Omental fat pad (tissue), 4 donors: Measurements from ENCODE around the gene STRN3. TPM values are rescaled to one million over a fixed set of nuclear protein-coding genes. Genes with fewer than 3 reads are reported as not detected.

Experiments
- ATAC-seq: fragments of 150-250 bp; one replicate; pipeline ENCODE4 v1.9.1; 2016; ENCODE audit warnings: mild to moderate bottlenecking, moderate library complexity; ENCODE audit not compliant: low FRiP score
- DNase-seq: peaks from one replicate; pipeline ENCODE4 v3.0.0-alpha.2; 2019; ENCODE audit warnings: low spot score
- total RNA-seq, 4 donors: library from RNA; depleted of rRNA; stranded (reverse); fragments of >200 nt; gene quantifications; one replicate each; pipeline ENCODE4 v1.1.0, GENCODE V29; 2016
- TF ChIP-seq, protein P1 (sequence below), 3 donors: fragments of 450-650 bp; IDR thresholded peaks; one replicate each; pipeline ENCODE4 v1.5.1; 2016 to 2017; ENCODE audit warnings: antibody characterized with exemption in 3 of 3, mild to moderate bottlenecking in 3 of 3, moderate library complexity in 2 of 3

Gene STRN3
- total RNA-seq, 4 donors from 2014 or later = 35.6 to 56.7 (median 43.8) TPM

DNA sequence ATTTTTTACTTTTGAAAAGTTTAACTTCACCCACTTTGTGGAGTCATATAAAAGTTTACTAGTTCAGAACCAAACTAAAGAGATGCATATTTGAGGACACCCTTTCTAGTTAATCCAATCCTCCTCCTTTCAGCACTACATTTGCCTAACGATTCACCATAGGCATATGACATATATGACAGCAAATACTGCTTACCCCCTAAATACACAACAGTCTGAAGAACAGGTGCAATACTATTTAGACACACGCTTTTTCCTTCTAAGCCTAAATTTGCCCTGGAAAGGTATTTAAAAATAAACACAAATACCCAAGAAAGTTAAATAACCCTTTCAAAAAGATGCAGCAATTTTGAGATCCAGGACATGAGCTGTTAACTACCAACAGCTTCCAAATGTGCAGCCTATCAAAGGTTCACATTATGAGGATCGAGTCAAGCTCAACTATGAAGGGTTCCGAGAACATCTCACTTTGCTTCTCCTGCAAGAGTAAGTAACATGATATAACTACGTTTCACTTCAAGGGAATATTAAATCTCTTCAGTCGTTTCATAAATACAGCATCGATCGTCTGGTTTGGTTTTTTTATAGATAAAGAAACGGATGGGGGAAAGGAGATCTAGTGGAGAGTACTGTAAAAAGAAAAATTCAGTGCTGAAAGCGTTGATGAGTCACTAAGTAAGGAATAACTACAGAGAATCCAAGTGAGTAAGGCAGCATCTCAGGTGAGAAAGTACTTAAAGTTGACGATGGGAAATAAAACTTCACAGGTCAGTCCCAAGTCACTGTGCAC, 1.4 kb downstream of the STRN3 start:
- TF ChIP-seq, protein P1, sequence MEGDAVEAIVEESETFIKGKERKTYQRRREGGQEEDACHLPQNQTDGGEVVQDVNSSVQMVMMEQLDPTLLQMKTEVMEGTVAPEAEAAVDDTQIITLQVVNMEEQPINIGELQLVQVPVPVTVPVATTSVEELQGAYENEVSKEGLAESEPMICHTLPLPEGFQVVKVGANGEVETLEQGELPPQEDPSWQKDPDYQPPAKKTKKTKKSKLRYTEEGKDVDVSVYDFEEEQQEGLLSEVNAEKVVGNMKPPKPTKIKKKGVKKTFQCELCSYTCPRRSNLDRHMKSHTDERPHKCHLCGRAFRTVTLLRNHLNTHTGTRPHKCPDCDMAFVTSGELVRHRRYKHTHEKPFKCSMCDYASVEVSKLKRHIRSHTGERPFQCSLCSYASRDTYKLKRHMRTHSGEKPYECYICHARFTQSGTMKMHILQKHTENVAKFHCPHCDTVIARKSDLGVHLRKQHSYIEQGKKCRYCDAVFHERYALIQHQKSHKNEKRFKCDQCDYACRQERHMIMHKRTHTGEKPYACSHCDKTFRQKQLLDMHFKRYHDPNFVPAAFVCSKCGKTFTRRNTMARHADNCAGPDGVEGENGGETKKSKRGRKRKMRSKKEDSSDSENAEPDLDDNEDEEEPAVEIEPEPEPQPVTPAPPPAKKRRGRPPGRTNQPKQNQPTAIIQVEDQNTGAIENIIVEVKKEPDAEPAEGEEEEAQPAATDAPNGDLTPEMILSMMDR (IDR thresholded peaks at IDR 0.05) = no peak
- ATAC-seq (peak; percentile 13), DNase-seq (no peak)

DNA sequence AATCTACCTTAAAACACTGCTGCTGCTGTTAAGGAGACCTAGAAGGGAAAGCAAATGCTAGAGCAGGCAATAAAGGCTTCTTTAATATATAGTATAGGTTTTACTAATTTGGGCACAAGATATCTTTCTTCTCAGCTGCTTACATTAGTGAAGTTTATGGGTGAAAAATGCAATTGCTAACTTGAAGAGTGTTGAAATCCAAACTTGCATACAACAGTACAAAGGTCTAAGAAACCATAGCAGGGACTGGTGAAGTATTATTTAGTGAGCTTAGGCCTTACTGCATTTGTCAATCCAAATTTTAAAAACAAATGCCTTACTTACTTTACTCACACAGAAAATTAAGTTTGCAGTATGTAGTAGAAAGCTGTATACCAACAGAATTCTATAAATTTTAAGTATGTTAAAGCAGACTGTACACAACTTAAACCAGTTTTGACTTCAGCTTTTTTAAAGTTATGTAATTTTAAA, 2.1 kb downstream of the STRN3 start:
- ATAC-seq = no peak
- DNase-seq = no peak
- TF ChIP-seq, protein P1 (IDR thresholded peaks at IDR 0.05) = no peak

DNA sequence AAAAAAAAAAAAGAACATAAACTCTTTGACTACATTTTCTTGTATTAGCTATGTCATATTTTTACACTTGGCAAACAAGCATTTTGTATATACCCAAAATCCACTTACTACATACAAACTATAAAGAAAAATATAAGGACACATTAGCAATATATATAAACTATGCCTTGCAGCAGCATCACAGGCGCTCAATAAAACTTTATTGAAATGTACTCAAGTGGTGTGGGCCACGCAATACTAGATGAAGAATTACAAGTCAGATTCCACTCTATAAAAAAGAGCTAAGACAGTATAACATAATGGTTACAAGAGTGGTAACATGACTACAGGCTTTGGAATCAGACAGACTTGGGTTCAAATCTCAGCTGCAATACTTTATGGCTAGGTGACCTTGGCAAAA, 3.8 kb downstream of the STRN3 start:
- DNase-seq = no peak
- TF ChIP-seq, protein P1 (IDR thresholded peaks at IDR 0.05) = no peak
- ATAC-seq = no peak

DNA sequence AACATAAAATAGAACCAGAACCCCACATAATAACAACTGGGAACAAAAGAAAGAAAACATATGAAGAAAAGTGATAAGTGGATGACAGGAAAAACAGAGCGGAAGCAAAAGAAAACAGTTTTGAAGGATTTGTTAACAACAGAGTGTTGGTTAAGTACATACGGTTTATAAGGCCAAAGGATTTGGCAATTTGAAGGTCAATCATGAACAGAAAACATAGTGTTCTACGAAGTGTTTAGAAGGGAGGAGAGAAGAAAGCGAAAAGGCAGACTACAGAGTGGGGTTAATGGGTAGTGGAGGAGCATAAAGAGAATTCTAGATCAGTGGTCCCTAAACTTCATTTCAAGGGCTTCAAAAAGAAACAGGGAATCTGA, 4.6 kb downstream of the STRN3 start:
- ATAC-seq (no peak), DNase-seq (no peak)
- TF ChIP-seq, protein P1 (IDR thresholded peaks at IDR 0.05) = no peak

DNA sequence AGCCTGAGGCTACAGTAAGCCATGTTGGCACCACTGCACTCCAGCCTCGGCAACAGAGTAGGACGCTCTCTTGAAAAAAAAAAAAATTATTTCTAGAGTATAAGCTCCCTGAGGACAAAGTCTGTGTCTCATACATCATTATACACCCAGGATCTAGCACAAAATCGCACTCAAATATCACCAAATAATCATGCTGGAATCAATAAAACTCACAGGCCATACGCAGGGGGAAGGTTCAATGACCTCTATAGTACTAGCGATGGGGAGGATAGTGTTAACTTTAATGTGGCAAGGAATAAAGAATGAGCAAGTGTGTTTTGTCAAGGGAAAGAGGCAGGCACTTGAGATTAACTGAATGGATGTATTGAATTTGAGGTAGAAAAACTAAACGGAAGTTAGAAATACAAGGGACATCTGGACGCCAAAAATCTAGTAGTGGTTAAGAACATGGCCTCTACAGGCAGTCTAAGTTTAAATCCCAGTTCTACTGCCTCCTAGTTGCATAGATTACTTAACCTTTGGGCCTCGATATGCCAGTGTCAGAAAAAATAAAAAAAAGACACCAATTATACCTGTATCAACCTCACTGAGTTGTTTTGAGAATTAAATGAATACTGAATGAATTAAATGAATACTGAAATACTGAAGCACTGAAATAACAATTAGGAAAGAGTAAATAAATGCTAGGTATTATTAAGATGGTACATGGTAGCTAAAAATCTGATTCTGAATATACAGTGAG, 5.2 kb downstream of the STRN3 start:
- DNase-seq (no peak), ATAC-seq (no peak)
- TF ChIP-seq, protein P1 (IDR thresholded peaks at IDR 0.05) = no peak

DNA sequence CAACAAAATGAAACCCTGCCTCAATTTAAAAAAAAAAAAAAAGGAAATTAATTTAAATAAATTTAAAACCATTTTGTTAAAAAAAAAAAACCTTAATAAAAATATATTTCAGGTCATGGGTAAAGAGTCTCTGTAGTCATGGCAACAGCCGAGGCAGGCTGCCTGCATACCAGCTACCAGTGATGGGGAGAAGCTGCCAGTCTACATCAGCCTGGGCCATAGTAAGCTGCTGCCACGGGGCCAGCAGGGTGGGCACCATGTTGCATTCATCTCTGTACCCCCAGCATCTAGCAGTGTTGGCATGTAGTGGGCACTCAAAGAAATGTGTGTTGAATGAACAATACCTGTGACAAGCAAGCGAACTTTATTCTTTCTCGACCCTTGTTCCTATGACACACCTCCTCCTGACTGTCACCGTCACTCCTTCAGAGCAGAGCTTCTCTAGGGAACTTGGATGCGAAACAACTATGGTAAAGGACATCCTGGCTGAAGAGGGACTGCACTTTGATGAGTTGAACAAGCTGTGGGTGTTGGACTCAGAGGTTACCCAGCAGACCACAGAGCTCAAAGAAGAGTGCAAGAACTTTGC, 8.0 kb downstream of the STRN3 start:
- DNase-seq (no peak), ATAC-seq (no peak)
- TF ChIP-seq, protein P1 (IDR thresholded peaks at IDR 0.05) = no peak
